SIG-M5 treated with dmso at 0.1 percent for 504 hours (cell line): ENCODE data around the gene LMO3.

Experiments
- DNase-seq: peaks from one replicate; lab custom pipeline; 2025; ENCODE audit not compliant: unreplicated experiment; lab: John Stamatoyannopoulos, UW

Gene LMO3

DNA sequence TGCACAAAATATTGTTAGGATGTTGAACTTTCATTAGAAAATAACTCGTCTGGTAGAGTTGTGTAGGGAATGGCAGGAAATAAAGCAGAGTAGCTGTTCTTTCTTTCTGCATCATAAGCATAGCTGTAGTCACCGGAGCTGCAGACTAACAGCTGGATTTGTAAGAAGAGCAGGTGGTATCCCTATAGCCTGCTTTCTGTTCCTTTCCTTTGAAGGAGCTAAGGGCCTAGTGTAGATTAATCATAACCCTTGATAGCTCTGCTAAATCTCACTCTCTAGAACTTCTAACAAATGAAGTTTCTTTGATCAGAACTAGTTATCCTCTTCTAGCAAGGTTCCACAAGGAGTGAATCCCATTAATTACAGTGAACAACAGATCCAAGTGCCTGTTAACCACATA lies 3.5 kb downstream of the LMO3 start:
- DNase-seq, result no peak

DNA sequence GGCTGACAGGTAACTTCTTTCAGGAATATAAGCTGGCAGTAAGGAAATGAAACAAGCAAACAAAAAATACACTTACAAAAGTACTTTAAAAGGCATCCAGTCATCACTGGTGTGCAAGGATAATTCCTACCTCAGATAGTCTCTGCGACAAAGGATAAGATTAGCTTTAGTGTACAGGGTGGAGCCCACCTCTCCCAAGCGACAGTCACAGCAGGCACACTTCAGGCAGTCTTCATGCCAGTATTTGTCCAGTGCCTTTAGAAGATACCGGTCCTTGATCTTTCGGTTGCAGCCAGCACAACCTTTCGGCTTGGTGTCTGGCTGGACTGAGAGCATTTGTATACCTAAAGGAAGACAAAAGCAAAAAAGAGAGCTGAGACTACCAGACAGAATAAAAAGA lies 5.4 kb downstream of the LMO3 start:
- no peak for DNase-seq

DNA sequence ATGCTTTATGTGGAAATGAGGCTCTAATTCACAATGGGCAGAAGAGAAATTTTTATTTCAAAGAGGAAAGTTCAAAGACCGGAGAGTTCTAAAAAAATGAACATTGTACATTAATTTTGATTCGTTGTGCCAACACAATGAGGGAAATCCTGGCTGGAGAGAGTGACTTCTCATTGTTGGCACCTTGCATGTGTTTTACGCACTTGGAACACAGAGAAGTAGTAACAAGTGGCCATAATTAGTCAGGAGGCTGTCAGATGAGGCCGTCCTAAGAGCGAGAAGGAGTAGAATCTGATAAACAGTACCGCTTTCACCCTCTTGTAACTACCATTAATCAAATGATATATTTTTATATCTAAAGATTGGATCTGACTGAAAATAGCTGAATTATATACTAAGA lies 6.9 kb downstream of the LMO3 start:
- no peak for DNase-seq

DNA sequence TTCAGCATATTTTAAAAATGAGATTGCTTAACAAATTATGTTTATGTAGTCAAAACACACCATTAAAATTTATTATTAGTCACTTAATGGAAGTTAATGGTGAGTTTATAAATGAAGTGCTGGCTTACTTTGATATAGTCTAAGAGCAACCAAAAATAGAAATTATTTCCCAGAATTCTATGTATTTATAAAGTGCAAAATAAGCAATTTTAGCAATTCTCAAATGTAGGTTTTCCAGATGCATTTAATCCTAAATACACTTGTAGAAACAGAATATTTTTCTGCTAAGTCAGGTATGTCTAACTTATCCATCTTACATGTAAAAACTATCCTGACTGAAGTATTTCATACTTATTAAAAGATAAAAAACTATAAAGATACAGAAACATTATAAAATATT lies 11.2 kb downstream of the LMO3 start:
- no peak for DNase-seq

DNA sequence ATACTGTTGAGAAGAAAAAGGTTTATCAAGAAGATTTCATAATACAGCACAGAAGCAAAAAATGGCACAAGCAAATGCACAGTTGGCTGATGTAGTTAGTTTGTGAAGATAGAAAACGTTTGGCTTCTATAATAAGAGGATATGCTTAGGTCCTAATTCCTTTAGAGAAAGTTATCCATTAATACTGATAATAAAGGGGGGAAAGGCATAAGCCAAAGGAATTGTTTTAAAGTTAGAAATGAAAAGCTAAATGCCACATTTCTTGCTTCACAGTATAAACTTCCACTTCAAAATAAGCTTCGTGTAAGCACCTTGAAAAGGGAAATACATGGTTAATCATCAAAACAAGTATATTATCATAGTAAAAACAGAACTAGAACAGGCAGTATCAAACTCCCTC lies 12.4 kb downstream of the LMO3 start:
- DNase-seq, result no peak

DNA sequence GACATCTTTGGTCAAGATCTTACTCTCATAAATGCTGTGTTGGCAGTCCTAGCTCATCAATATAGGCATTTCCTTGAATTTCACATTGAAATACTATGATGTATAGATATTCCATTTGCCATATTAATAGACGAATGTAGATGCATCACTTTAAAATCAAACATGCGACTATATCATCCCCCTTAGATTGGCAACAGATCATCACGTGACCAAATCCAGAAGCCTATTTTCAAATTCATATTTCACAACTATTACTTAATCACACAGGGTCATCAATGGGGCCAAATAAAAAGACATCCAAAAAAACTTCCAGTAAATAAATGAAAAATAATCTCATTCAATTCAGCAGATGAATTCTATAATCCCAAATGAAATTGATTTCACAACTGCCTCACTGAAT lies 15.3 kb downstream of the LMO3 start:
- DNase-seq, result no peak

DNA sequence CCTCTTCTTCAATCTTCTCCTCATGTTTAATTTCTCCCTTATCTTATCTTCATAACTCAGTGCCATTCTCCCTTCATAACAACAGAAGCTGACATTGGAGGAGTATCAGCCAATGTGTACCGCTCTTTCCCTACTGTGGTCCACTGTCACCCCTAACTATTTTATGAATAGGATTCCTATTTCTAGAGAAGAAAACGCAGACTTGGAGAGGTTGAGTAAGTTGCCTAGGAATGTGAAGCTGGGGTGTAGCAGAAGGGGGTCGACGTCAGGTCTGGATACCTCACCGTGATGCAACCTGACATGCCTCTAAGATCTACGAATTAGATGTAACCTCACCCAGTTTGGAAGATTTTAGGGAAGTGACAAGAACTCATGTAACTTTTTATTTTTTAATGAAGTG lies 17.1 kb downstream of the LMO3 start:
- DNase-seq, result no peak

DNA sequence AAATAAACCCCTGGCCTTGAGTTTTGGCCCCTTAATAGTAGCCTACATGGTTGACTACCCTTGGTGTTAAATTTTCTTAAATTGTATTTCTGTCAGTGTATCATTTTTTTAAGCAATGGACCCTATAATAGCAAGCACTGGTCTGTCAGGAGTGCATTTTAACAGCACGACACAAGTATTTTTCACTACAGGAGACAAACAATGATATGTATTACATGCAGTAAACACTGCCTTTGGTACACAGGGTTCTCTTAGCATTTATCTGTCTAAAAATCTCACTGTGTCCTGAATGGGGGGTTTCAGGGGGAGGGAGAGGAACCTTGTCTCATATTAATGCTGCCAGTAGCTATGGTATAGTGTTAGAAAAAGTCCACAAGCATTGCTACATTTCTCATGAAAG lies 18.4 kb downstream of the LMO3 start:
- DNase-seq, result no peak

DNA sequence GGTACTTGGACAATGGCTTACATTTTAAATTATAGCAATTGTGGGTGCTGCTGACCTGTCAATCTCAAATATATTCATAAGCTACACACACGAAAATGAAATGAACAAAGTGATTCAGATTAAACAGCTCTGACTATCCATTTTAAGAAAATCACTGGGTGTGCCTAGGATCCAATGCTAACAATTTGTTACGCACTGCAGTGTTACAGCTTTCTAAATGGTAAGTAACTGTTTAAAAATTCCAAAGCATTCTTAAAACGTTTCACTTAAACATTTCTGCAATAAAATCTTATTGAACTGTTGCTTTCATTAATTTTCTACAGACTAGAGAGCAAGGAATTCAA lies 18.9 kb downstream of the LMO3 start:
- no peak for DNase-seq

DNA sequence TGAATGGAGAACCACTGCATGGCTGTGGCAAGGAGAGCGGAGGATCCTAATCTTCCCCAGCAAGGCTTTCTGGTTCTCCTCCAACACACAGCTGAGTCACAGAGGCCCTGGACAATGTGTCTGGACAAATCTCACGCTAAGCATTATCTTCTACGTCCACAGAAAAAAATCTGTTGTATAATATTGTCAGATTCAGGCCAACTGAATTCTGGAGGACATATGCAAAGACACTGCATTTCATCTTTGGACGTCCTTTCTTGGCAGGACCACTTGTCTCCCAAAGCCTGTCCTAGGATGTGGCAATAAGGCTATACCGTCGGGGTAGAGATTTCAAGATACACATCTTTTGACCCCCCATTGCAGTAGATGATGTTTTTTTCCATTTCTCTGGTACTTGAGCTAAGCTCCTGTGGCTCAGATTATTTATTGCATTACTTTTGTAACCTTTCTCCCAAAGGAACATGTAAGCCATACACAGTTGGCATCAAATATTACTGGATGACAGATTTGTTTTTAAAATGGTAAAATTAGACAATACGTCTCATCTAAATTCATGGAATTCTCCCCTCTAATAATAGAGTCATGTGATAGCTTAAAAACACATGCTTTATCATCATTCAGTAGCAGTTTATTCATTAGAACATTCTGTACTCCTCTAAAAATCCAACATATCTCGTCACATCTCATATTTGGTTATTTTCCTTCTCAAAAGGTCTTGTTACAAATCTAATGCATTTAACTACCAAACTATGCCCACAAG lies 19.4 kb downstream of the LMO3 start:
- DNase-seq, result no peak

DNA sequence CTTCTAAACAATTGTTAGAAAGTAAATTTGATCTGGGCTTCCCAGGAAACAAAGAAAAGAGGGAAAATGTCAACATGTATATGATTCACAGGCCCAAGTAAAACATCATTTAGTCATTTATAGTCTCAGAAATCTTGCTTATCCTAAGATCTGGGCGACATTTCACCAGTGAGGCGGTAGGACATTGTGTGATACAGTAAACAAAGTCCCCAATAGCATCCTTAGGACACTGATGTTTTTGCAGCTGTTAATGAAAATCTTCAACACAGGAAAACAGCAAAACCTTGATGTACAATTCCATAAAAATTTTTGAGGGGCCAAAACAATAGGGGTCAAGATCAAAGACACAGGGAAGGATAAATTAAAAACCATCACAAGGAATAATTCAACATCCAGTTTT lies 20.2 kb downstream of the LMO3 start:
- DNase-seq, result no peak

DNA sequence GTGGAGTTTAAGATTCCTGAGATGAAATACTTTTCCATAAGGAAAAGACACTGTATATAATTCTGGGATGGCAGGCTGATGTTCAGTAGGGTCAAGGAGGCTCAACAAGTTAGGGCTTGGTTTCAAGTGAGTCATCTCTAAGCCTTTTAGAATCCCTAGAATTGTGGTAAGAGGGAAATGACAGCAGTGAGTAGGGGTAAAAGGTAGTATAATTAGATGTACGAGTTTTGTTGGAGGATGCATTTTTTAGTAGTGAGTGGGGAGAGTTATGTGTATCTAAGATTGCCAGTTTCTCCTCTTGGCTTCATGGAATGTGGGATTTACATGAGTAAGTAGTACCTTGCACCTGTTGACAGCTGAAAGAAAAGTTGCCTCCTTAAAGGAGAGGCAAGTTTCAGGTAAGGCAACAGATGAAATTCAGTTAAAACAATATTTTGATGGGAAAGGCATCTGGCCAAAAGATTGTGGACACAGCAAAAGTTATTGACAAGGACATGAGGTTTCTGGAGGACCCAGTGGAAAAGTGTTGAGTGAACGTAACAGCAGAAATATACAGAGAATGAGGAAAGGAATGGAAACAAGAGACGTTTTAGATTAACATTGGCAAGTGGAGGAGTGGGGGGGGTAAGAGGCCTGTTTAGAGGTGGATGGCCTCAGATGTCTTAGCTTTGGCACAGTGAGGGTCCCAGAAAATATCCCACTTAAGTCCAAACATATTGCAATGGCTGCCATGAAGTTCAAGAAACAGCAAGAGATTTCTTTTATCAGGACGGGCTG lies 21.8 kb downstream of the LMO3 start:
- DNase-seq, result no peak

DNA sequence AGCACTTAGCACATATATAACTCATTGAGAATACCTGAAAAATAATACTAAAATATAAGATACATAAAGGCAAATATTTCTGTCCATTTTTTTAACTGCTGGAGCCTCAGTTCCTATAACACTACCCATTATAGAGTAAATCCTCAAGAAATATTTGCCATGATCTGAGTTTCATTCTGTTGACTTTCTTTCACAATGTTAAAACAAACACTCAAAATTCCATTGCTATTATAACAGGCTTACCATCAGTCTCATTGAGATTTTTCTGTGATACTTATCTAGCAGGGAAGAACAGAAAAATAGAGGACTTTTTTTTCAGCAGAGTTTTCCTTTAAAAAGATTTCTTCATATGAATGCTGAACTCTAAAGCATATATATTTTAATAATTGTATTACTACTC lies 24.5 kb downstream of the LMO3 start:
- DNase-seq, result peak; percentile 8

DNA sequence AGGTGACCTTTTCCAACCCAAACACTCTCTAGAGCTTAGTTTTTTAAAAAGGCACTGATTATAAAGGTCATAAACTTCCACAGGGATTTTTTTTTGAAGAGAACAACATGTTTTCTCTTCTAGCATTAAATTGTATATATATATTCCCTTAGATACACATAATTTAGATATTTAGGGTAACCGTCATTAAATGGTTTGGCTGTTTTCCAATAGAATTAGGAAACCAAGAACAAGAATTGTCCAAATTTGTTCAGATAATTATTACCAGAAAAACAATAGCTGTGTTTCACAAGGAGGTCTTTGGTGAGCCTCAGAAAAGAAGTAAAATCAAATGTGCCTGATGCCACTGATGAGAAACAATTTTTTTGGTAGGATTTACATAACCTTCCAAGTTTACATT lies 26.9 kb downstream of the LMO3 start:
- DNase-seq, result no peak

DNA sequence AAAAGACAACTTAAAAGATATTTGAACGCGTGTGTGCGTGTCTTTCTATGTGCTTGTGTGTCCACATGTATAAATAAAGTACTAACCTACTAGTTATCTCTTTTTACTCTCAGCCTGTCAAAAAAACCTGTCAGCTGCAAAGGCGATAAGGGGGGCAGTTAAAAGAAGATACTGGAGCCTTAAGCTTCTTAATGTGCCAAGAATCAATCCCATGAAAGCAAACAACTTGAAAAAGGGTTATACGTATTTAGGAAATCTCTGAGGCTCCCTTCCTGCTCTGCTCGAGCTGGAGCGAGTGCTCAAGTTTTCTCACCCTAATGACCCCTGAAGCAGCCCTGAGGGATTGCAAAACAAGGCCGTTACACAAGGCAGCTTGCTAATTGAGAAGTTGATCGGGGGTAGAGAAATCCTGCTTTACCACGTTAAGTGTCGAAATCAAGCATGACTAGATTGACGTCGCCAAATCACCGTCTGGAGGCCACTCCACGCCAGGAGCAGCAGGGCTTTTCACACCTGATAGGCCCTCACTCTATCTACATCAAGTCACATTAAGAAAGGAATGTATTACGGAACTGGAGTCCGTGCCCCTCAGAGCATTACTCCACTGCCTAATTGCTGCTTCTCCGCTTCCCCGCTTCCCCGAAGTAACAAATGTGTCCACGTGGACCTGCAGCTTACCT lies 32.4 kb downstream of the LMO3 start:
- peak; percentile 81 for DNase-seq

DNA sequence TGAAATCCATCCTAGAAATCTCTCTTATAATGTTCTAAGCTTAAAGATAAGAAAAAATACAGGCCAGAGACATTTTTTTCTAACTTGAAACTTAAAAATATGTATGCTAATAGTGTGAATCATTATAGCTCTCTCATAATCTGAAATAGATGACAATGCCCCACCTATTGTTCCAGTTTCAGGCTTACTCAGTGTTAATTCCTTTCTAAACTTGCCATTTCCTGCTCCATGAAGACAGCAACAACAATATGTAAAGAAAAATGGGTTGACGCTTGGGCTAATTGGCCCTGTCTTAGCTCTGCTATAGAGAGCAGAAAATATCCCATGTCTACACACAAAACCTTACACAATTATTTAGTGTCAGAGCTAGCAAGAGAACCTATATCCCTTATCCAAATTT lies 37.1 kb downstream of the LMO3 start:
- no peak for DNase-seq

DNA sequence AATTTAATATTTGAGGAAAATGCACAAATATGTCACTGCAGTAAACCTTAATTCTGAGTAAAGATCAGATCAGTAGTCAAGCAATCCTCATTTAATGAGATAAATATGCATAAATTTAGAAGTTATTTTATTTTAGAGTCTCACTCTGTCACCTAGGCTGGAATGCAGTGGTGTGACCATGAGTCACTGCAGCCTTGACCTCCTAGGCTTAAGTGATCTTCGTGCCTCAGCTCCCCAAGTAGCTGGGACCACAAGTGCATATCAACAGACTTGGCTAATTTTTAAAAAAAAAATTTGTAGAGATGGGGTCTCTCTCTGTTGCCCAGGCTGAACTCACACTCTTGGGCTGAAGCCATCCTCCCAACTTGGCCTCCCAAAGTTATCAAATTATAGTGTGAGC lies 41.3 kb downstream of the LMO3 start:
- no peak for DNase-seq

DNA sequence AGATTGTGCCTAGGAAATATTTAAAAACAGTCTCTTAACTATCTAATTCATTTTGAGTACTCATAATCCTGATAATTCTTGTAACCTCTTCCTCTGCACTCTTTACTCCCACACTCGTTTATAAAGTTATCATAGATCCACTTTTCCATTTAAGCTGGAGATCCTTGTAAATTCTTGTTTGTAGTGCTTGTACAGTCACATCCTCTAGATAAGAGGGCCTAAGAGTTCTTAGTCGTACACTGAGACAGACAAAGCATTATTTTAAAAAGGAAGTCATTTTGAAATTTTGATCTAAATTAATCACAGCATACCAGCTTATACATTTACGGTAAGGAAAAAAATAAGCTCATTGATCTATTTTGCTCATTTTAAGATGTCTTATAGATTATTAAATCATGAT lies 42.5 kb downstream of the LMO3 start:
- no peak for DNase-seq

DNA sequence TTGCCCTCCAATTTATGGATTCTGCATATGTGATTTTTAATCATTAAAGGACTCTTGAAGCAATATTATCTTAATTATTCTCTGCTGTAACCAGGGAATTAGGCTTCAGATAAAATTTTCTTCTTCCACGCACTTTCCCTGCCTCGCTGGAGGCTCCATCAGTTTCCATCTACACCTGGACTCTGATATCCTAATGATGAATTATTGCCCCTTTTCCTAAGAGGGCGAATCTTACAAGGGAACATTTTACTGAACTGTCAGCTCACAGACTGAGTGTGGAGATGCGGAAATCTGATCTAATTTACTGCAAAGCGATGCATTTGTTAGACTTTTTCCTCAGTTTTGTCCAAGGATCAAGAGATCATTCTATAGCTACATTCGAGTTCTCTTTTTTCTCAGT lies 43.0 kb downstream of the LMO3 start:
- DNase-seq, result no peak

DNA sequence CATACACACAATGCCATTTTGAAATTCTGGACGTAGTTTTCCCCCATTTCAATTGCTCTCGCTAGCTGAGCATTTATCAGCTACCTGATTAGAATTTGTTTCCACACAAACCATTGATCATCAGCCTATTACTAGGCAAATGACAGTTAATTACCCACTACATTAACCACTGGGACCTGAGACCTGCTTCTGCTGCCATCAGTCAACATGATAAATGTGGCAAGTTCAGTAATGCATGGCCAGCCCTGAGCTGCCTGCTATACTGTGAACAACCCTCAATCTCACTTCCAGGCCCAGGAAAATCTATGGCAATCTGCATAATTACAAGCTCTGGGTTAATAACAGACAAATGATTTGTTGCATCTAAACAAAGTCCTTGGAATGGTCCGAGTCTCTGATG lies 43.5 kb downstream of the LMO3 start:
- no peak for DNase-seq

DNA sequence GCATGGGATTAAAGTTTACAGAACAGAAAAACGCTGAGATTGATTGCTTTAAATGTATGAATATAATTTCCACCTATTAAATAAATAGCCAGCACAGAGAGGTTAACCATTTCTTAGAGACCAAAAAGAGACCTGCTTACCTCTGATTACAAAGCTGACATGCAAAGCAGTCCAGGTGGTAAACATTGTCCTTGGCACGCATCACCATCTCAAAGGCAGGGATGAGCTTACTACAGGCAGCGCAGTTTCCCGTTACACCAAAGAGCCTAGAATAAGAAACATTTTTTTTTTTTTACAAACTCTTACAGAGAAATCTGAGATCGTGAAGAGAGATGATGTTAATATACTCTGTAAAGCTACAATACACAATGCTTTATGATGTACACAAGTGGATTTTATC lies 45.7 kb downstream of the LMO3 start:
- DNase-seq, result no peak

DNA sequence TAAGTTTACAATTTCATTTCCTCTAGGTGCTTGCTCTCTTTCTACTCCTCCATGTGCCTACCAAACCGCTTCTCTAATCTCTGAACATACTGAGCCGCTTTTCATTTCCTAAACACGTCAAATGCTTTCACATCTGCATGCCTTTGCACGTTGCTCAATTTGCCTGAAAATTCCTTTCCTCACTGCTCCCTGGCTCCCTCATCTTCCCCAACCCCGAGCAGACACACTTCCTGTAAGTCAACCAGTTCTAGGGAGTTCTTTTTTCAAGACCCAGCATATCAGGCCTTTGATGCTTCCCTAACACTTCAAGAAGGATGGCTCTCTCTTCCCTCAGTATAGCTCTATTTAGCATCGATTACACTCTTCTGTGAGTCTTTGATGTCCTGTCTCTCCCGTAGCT lies 50.3 kb downstream of the LMO3 start:
- no peak for DNase-seq
